ENCODE data around the gene NPBWR2. TPM values are rescaled to one million over a fixed set of nuclear protein-coding genes. Genes with fewer than 3 reads are reported as not detected.

NPBWR2 gene
- total RNA-seq, 1 donor from 2014 or later: not detected

DNA sequence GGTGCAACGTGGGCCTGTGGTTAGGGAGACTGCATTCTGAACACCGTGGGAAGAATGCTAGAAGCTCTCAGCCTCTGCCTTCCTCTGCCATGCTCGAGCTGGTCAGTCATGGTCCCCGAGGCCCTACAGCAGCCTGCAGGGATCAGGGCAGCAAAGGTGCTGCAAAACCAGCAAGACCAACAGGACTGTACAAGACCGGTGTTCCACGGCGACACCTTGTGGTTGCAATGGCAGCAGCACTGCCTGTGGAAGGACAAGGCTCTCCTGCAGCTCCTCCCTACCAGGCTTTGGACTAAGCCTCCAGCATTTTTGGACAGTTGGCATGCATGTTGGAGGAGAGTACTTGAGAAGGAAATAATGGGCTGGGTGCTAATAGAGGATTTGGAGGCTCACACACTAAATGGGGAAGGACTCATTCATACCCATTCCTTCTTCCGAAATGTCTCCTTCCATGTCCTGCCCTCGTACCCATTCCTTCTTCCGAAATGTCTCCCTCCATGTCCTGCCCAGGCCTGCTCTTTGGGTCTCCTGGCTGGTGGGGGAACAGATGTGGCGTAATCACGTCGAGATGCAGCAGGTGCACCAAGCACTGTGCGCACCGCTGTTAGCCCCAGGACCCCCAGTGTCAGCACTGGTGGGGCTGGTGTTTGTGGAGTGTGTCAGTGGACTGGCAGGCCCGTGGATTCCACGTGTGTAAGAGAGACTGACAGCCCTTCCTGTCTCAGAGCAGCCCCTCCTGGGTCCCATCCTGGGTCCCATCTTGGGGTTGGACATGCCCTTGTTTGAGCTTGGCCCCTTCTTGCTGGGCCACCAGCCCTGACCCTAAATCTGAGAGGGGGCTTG, 38.3 kb upstream of the NPBWR2 start:
- Mint-ChIP-seq H3K9me3 (peaks cover 9% of the 10 kb centered on the region), H3K27me3 (ENCODE audit: low read depth) (peaks cover 2% of the 10 kb centered on the region), H3K27ac (ENCODE audit: unreplicated experiment) (no peak overlapping the region), H3K4me1 (peaks cover 26% of the 10 kb centered on the region), H3K36me3 (ENCODE audit: low read depth) (peaks cover 3% of the 10 kb centered on the region), H3K4me3 (no peak overlapping the region)
- DNase-seq (ENCODE audit: low read depth, low spot score): no peak
- TF ChIP-seq, protein P1, sequence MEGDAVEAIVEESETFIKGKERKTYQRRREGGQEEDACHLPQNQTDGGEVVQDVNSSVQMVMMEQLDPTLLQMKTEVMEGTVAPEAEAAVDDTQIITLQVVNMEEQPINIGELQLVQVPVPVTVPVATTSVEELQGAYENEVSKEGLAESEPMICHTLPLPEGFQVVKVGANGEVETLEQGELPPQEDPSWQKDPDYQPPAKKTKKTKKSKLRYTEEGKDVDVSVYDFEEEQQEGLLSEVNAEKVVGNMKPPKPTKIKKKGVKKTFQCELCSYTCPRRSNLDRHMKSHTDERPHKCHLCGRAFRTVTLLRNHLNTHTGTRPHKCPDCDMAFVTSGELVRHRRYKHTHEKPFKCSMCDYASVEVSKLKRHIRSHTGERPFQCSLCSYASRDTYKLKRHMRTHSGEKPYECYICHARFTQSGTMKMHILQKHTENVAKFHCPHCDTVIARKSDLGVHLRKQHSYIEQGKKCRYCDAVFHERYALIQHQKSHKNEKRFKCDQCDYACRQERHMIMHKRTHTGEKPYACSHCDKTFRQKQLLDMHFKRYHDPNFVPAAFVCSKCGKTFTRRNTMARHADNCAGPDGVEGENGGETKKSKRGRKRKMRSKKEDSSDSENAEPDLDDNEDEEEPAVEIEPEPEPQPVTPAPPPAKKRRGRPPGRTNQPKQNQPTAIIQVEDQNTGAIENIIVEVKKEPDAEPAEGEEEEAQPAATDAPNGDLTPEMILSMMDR (conservative IDR thresholded peaks at IDR 0.05): peak; percentile 37

DNA sequence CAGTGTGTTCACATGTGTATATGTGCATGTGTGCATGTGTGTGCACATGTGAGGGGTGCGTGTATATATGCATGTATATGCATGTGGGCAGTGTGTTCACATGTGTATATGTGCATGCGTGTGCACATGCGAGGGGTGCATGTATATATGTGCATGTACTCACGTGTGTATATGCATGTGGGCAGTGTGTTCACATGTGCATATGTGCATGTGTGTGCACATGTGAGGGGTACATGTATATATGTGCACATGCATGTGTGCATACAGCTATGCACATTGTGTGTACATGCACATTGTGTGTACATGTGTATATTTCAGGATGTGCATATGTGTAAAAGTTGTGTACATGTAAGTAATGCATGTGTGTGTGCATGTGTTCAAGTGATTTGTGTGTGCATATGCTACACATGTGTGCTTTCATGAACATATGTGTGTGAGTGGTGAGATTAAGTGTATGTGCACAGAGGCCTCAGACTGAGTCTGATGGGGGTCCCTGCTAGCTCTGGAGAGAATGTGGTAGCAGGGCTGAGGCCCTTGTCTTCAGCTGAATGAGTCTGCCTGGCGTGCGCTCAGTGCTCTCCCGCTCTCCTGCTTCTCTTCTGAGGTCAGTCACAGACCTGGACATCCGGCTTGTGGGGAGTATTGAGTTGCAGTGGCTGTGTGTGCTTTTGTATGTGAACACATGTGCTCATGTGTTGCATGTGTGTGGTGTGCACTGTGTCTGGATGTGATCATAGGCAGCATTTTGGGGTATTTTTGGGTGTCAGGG, 37.0 kb upstream of the NPBWR2 start:
- H3K9me3 Mint-ChIP-seq: peaks cover 9% of the 10 kb centered on the region
- TF ChIP-seq, protein P1 (conservative IDR thresholded peaks at IDR 0.05): no peak
- H3K4me1 Mint-ChIP-seq: peaks cover 37% of the 10 kb centered on the region
- no peak overlapping the region for H3K4me3 Mint-ChIP-seq
- peaks cover 2% of the 10 kb centered on the region for H3K27me3 Mint-ChIP-seq (ENCODE audit: low read depth)
- peaks cover 3% of the 10 kb centered on the region for H3K36me3 Mint-ChIP-seq (ENCODE audit: low read depth)
- DNase-seq (ENCODE audit: low read depth, low spot score): no peak
- H3K27ac Mint-ChIP-seq (ENCODE audit: unreplicated experiment): no peak overlapping the region

DNA sequence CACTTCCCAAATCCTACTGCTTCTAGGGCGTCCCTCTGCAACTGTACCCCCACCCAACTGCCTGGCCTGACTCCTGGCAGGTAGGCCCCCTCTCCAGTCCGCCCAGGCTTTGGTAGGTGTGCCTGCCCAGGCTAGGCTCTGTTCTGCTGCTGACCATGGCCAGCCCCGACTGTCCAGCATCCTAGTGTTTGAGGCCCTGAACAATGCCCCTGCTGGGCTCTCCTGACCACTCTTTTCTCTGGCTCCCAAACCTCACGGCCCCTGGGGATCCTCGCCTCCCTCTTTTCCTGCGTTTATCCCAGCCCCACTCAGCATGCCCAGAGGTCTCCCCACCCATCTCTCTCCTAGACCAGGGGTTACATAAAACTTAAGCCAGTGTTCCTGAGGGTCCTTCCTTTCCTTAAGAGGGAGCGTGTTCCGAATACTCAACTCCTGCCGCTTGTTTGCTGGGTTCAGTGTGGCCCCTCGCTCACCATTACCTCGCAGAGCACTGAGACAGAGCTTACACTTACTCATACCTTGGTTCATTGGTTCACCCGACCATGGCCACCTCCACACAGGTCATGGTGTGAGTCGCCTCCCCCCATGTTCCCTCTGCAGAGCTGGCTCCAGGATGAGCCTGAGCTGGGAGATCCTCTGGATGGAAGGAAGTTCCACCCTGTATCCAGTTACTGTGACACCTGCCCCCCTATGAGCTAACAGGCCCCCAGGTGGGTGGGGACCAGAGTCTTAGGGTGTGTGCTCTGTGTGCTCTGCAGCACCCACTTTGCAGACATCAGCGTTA, 35.8 kb upstream of the NPBWR2 start:
- Mint-ChIP-seq H3K9me3 (peaks cover 9% of the 10 kb centered on the region), H3K36me3 (ENCODE audit: low read depth) (peaks cover 3% of the 10 kb centered on the region), H3K4me1 (peaks cover 37% of the 10 kb centered on the region), H3K4me3 (no peak overlapping the region), H3K27me3 (ENCODE audit: low read depth) (peaks cover 2% of the 10 kb centered on the region), H3K27ac (ENCODE audit: unreplicated experiment) (peak overlapping the region; percentile 83)
- TF ChIP-seq, protein P1 (conservative IDR thresholded peaks at IDR 0.05): no peak
- no peak for DNase-seq (ENCODE audit: low read depth, low spot score)

DNA sequence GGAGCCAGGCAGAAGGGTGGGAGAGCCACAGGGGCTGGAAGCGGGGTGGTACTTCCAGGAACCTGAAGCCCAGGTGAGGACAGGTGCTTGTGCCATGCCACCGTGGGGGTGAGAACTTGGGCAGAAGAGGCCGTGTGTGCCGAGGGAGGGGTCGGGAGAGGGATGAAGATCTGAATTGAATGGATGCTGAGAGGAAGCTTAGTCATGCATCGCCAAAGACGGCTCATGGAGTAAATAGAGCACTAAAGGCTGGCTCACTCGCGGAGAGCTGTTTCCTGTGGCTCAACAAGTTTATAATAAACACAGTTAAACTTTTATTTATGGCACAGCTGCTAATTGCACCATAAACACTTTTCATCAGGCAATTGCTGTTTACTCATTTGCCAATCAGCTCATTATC, 35.2 kb upstream of the NPBWR2 start:
- DNase-seq (ENCODE audit: low read depth, low spot score): no peak
- peak overlapping the region; percentile 16 for H3K27ac Mint-ChIP-seq (ENCODE audit: unreplicated experiment)
- no peak overlapping the region for H3K4me3 Mint-ChIP-seq
- TF ChIP-seq, protein P1 (conservative IDR thresholded peaks at IDR 0.05): no peak
- peaks cover 9% of the 10 kb centered on the region for H3K9me3 Mint-ChIP-seq
- peaks cover 3% of the 10 kb centered on the region for H3K36me3 Mint-ChIP-seq (ENCODE audit: low read depth)
- H3K4me1 Mint-ChIP-seq: peaks cover 37% of the 10 kb centered on the region
- peaks cover 2% of the 10 kb centered on the region for H3K27me3 Mint-ChIP-seq (ENCODE audit: low read depth)

DNA sequence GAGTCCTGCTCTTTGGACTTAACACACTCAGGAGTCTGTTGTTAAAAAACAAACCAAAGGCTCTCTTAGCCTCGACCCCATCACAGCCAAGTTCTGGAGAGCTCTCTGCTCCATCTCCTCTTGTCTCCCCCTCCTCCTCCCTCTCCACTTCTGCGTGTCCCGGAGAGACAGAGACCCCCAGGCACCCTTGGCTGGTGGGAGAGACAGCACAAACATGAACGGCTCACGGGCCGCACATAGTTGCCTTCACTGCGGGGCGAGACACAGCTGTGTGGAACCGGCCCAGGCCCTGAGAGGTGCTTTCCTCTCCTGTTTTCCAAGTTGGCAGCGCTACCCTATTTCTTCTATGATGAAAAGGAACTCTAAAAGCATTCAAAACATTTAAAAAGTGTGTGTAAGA, 33.6 kb upstream of the NPBWR2 start:
- DNase-seq (ENCODE audit: low read depth, low spot score): no peak
- H3K27ac Mint-ChIP-seq (ENCODE audit: unreplicated experiment): peak overlapping the region; percentile 73
- TF ChIP-seq, protein P1 (conservative IDR thresholded peaks at IDR 0.05): no peak
- H3K27me3 Mint-ChIP-seq (ENCODE audit: low read depth): peaks cover 3% of the 10 kb centered on the region
- H3K9me3 Mint-ChIP-seq: peaks cover 9% of the 10 kb centered on the region
- no peak overlapping the region for H3K4me3 Mint-ChIP-seq
- H3K36me3 Mint-ChIP-seq (ENCODE audit: low read depth): peaks cover 3% of the 10 kb centered on the region
- peaks cover 31% of the 10 kb centered on the region for H3K4me1 Mint-ChIP-seq

Measured in neural crest cell (in vitro differentiated cells).